PC-9 (cell line): ENCODE results near the gene LGR6.

Experiments used
- EZH2 ChIP-seq: fragments of 200-600 bp; sonication (generic); IDR thresholded peaks from 2 replicates; pipeline ENCODE4 v1.8.0; 2017; ENCODE audit warnings: antibody characterized with exemption, low read depth
- TF ChIP-seq, protein P1 (sequence below): fragments of 200-600 bp; sonication (generic); conservative IDR thresholded peaks from 2 replicates; pipeline ENCODE4 v1.6.1; 2017; ENCODE audit warnings: mixed run types, antibody characterized with exemption, mild to moderate bottlenecking, moderate library complexity

DNA sequence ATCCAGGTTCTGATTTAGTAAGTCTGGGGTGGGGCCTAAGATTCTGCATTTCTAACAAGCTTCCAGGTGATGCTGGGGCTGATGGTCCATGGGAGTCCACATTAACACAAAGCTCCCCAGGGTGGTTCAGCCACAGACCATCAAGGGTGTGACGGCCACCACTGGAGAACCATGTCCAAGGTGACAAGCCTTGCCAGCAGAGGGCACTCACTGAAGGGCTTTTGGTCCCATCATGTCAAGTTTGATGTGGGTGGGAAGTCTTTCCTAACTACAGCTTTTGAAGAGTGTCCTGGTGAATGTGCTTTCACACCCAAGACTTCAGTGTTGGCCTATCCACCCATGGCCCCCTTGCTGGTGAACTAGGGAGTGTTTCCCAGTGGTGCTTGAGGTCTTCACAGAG lies 81.0 kb downstream of the LGR6 start:
- TF ChIP-seq, protein P1, sequence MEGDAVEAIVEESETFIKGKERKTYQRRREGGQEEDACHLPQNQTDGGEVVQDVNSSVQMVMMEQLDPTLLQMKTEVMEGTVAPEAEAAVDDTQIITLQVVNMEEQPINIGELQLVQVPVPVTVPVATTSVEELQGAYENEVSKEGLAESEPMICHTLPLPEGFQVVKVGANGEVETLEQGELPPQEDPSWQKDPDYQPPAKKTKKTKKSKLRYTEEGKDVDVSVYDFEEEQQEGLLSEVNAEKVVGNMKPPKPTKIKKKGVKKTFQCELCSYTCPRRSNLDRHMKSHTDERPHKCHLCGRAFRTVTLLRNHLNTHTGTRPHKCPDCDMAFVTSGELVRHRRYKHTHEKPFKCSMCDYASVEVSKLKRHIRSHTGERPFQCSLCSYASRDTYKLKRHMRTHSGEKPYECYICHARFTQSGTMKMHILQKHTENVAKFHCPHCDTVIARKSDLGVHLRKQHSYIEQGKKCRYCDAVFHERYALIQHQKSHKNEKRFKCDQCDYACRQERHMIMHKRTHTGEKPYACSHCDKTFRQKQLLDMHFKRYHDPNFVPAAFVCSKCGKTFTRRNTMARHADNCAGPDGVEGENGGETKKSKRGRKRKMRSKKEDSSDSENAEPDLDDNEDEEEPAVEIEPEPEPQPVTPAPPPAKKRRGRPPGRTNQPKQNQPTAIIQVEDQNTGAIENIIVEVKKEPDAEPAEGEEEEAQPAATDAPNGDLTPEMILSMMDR = peak; percentile 69
- TF ChIP-seq EZH2 = no peak
